DMS53 treated with DMSO at 0.1 percent for 48 hours (cell line): ENCODE data around the gene ARHGAP26.
"Not testable (repeated sequence)": the region's sequence is repeated elsewhere in the genome, so short reads cannot be mapped to it uniquely, and the experiment has no call there.

Experiments
- DNase-seq: peaks from one replicate; lab custom pipeline; 2025; ENCODE audit not compliant: unreplicated experiment; lab: John Stamatoyannopoulos, UW

ARHGAP26 gene

GRCh38 chr5:142924135-142924883, 154.1 kb downstream of the ARHGAP26 start:
- no peak for DNase-seq

- no peak for DNase-seq
Observed at GRCh38 chr5:142925795-142926194, 155.6 kb downstream of the ARHGAP26 start.

GRCh38 chr5:142926549-142926948, 156.4 kb downstream of the ARHGAP26 start:
- DNase-seq = no peak

- DNase-seq = not testable (repeated sequence)
Observed at GRCh38 chr5:142928999-142929398, 158.8 kb downstream of the ARHGAP26 start.

GRCh38 chr5:142929587-142929986, 159.4 kb downstream of the ARHGAP26 start:
- no peak for DNase-seq

- no peak for DNase-seq
Observed at GRCh38 chr5:142930395-142931110, 160.4 kb downstream of the ARHGAP26 start.

- no peak for DNase-seq
Observed at GRCh38 chr5:142931896-142932686, 161.9 kb downstream of the ARHGAP26 start.

- DNase-seq = no peak
Observed at GRCh38 chr5:142934051-142934762, 164.0 kb downstream of the ARHGAP26 start.

GRCh38 chr5:142935014-142935413, 164.8 kb downstream of the ARHGAP26 start:
- no peak for DNase-seq

GRCh38 chr5:142937374-142937773, 167.2 kb downstream of the ARHGAP26 start:
- no peak for DNase-seq

GRCh38 chr5:142938266-142938880, 168.2 kb downstream of the ARHGAP26 start:
- DNase-seq = no peak

GRCh38 chr5:142939006-142939405, 168.8 kb downstream of the ARHGAP26 start:
- no peak for DNase-seq

GRCh38 chr5:142939884-142940283, 169.7 kb downstream of the ARHGAP26 start:
- no peak for DNase-seq

- DNase-seq = no peak
Observed at GRCh38 chr5:142941245-142941644, 171.1 kb downstream of the ARHGAP26 start.

- DNase-seq = no peak
Observed at GRCh38 chr5:142942901-142943300, 172.7 kb downstream of the ARHGAP26 start.

GRCh38 chr5:142944140-142944539, 174.0 kb downstream of the ARHGAP26 start:
- no peak for DNase-seq

- no peak for DNase-seq
Observed at GRCh38 chr5:142945321-142945720, 175.1 kb downstream of the ARHGAP26 start.

- DNase-seq = no peak
Observed at GRCh38 chr5:142945845-142946244, 175.7 kb downstream of the ARHGAP26 start.

- DNase-seq = no peak
Observed at GRCh38 chr5:142946547-142947426, 176.6 kb downstream of the ARHGAP26 start.

GRCh38 chr5:142947427-142947709, 177.2 kb downstream of the ARHGAP26 start:
- no peak for DNase-seq
